Suppressor macrophage treated with lipopolysaccharide for 4 hours (primary cell): ENCODE data around the gene ARHGEF38.

Source experiments
- DNase-seq: peaks from one replicate; pipeline ENCODE4 v3.0.0-alpha.2; 2020

ARHGEF38 gene

DNA sequence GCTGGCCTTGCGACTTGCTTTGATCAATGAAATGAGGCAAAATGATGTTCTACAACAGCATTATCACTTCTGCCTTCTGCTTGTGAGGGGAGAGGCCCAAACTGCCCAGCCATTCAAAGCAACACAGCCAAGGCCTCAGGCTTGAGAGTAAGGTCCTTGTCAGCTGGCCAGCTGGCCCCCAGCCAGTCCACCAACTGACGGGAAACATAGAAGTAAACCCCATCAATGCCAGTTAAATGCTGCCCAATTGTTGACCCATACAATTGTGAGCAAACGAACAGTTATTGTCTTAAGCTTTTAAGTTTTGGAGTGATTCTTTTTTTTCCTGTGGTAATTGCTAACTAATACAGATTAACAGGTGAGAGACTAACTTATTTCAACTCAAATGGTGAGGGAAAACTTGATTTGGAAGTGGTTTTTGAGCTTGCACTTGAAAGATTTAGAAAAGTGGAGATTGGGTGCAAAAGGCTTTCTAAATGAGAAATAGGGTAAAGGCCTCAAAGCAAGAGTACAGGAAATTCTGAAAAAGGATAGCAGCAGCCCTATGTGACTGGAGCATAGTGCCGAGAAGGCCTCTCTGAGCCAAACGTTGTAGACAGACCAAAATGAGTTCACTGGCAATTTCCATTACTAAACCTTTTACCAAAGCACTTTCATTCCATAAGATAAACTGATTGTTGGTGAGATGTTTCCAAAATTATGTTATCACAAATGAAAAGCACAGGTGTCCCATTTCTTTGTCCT lies 66.9 kb downstream of the ARHGEF38 start:
- DNase-seq: no peak

DNA sequence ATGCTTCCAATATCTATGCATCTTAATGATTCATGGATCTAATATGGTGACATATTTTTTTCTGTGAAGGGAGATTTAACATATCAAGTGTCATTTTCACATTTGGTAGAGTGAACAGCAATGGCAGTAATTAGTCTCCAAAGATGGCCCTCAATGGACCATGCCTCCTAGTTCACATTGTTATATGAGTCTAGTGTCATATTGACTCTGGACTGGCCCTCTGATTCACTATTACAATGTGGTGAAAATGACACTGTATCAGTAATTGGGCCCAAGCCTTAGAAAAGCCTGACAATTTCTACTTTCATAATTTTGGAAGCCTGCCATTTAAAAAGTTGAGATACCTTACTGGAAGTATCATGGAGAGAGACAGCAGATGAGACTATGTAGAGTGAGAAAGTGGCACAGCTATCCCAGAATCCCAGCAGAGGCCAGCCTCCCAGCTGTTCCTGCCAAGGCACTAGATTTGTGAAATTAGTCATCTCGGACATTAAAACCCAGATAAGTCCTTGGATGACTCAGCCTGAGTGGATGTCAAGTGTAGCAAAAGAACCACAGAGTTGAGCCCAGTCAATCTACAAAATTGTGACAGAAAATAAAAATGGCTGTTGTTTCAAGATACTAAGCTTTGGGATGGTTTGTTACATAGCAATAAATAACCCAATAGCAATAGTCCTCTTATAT lies 68.4 kb downstream of the ARHGEF38 start:
- DNase-seq: no peak

DNA sequence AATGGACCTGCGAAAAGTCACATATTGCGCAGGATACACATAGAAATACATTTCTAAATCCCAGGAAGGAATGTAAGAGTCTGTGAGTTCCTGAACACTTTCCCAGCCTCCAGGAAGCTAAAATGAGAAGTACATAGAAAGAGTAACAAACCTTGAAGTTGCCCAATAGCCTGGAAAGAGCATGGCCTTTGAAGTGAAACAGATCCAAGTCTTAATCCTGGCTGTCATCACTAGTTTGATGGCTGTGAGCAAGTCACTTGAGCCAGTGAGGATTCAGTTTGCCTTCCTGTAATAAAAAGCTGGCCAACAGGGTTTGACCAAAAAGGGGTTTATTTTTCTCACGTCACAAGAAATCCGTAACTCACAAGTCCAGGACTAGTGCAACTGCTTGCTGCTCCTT lies 69.8 kb downstream of the ARHGEF38 start:
- DNase-seq: peak; percentile 6

- no peak for DNase-seq
Observed at GRCh38 chr4:105623099-105623498, 70.7 kb downstream of the ARHGEF38 start.

- DNase-seq: peak; percentile 41
Observed at GRCh38 chr4:105624530-105624929, 72.1 kb downstream of the ARHGEF38 start.

DNA sequence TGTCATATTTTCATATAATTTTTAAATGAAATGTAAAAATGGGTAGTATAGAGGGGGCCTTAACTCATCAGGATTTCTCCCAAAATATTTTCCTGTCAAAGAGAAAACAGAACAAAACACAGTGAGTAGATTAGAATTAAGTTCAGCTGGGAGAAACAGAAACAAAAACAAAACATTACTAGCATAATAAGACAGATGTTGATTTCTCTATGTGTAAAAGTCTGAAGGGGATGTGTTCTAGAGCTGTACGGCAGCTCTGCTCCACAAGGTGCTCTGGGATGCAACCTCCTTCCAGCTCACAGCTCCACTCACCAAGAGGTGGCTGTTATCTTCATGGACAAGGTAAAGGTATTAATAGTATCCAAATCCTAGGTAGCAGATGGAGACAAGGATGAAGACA lies 72.8 kb downstream of the ARHGEF38 start:
- DNase-seq: no peak

GRCh38 chr4:105626846-105627245 lies 74.4 kb downstream of the ARHGEF38 start:
- DNase-seq: no peak

DNA sequence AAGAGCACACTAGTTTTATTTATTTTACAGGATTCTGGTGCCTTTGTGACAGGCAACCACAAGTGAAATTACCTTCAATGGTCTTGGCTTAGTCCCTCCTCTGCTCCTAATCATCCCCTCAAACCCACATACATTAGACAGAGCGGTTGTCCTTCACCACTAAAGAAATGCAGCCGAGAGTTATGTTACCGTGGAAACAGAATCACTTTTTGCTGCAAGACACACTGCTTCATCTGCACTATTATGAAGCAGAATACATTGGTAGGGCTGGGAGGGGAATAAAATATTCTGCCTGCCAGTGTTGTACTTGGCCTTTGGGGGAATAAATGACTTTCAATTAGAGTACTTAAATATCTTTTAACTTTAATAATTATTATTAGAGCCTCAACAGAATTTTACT lies 75.2 kb downstream of the ARHGEF38 start:
- no peak for DNase-seq

DNA sequence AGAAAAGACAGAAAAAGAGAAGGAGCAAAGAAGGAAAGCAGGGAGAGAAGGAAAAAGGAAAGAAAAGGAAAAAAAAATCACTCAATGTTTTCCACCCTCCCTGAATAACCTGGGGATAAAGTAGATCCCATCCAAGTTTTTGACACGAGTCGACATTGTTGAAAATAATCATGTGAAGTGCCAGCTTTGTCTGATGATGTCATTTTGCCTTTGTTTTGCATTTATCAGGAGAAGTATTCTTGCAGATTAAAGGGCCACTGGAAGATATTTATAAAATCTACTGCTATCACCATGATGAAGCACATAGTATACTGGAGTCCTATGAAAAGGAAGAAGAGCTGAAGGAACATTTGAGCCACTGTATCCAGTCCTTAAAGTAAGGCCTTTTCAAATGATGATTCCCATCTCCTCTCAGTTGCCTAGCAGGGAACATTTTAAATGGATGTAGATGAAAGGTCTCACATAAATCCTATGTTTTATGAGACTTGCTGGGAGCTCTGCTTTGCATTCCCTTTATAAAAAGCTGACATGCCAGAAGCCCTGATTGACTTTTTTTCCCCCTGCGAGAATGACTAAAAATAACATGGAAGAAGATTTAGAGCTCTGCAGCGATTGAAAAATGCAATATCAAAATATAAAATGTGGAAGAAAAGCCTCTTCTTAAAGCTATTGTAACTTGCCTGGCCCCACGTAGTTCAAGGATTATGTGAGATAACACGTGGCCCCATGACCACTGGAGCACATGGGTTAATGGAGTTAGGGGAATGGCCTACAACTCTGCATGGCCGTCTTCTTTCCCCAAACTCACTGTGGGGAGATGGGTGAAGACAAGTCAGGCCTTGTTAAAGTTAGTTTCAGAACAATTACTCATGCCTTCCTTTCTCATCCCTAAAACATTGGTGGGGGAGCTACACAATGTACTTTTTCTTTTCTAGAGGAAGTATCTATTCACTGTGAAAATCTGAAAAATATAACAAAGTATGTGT lies 78.5 kb downstream of the ARHGEF38 start:
- DNase-seq: no peak

GRCh38 chr4:105631818-105632400 lies 79.5 kb downstream of the ARHGEF38 start:
- DNase-seq: no peak

- no peak for DNase-seq
Observed at GRCh38 chr4:105632599-105632998, 80.2 kb downstream of the ARHGEF38 start.

- no peak for DNase-seq
Observed at GRCh38 chr4:105633241-105633640, 80.8 kb downstream of the ARHGEF38 start.

DNA sequence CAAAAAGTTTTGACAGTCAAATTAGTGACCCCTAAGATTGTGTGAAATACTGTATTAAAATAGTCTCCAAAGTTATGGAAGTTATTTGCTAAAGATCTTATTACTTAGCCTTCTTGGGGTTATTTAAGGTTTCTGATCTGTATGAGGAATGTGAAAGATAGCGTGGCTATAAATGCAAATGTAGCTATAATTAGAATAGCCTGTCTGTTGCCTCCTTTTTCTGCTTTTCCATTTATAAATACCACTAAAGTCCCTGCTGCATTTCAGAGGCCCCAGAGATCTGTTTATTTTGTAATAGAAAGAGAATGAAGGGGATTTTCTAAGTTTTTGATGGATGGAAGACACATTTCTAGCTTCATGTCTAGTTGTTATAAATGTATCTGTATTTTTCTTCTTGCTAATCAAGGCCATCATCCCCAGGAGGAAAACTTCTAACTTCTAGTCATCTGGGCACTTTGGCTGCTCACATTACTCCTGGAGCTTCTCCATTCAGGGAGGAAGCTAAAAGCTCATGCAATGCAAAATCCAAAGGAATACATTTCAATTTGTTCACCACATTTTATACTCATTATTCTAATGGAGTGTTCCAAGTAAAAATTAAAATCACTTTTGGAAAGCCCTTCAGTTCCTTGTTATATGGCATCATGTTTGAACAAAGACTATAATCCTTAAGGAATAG lies 82.1 kb downstream of the ARHGEF38 start:
- DNase-seq: no peak

- DNase-seq: peak; percentile 71
Observed at GRCh38 chr4:105637408-105638176, 85.2 kb downstream of the ARHGEF38 start.

DNA sequence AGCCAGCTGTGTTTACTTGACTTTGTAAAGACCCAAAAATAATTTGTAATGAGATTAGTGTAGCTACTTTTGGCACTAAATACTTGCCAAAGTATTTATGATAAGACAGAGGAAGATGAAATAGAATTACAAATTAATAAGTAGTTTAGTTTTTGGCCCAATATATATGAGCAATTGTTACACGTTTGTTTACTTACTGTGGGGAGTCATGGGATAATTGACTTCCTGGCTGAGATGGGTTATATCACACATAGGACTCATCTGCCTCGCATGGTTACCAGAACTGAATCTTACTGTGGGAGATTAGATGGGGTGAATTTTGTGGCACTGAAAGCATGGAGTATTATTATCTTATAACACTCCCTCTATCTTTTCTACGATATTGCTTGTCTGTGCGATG lies 89.4 kb downstream of the ARHGEF38 start:
- DNase-seq: no peak

DNA sequence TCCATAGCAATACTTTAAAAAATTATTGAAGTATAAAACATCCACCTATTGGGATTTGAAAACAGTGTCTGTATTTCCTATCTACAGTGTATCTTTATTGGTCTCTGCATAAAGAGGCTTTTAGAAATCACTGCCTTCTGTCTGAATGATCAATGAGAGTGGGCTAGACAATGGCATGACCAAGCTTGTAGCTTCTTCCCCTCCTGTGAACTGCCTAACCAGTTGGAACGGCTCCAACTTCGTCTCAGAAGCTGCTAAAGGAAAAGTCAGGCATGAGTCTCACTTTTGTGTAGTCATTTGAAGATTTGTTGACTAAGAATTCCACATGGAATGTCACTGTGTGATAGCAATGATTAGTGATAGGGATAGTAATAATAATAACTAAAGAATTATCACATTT lies 91.8 kb downstream of the ARHGEF38 start:
- DNase-seq: no peak

DNA sequence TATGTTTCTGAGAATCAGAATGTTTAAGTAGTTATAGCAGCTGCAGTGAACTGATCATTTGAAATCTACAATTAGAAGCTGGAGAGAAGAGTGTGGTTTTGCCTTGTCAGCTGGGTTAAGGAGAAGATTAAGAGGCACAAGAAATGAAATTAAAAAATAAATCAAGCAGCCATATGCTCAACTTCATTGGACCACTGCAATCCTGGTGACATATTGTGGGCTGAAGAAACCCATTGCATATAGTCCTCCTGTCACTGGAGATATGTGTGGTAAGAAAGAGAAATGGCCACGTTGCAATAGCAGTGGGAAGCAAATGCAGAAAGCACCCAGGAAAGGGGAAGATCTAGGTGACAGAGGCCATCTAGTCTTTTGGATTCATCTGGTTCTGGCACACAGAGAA lies 93.0 kb downstream of the ARHGEF38 start:
- no peak for DNase-seq

- DNase-seq: no peak
Observed at GRCh38 chr4:105650190-105650589, 97.8 kb downstream of the ARHGEF38 start.

GRCh38 chr4:105651884-105652283 lies 99.5 kb downstream of the ARHGEF38 start:
- no peak for DNase-seq

- DNase-seq: no peak
Observed at GRCh38 chr4:105652286-105652888, 100.0 kb downstream of the ARHGEF38 start.

DNA sequence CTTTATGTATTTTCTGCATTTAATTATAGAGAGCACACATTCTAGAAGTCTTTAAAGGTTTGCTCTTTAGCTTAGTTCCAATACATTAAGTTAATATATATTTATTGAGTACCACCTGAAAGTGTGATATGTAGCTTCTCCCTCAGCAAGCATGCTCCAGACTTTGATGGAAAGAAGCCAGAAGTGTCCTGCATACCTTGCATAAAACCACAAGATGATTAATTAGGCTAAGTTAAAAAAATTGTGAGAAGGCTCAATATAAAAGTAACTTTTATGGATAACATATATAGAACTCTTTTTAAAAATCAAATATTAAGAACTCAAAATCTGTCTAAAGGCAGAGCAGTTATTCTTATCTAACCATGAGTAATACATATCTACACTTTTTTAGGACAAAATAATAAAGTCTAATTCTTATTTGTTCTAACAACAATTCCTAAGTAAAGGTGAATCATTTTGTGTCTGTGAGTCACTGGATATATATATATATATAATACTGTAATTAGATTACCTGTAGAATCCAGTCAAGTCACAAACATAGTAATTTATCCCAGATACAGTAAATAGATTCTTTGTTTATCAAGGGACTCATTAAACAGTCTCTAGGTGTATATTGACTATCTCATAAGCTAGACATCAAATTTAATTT lies 104.8 kb downstream of the ARHGEF38 start:
- DNase-seq: no peak
